Karpas-422 (cell line): Measurements from ENCODE around the gene ASPDH. TPM values are rescaled to one million over a fixed set of nuclear protein-coding genes. Genes with fewer than 3 reads are reported as not detected.

ENCODE experiments used
- DNase-seq: peaks from one replicate; pipeline ENCODE4 v3.0.0-alpha.2; 2015
- H2AFZ ChIP-seq: fragments of 200-600 bp; sonication (generic); 2 replicates; pipeline ENCODE4 v1.6.1; 2014; ENCODE audit warnings: antibody characterized with exemption, low read length, mixed read lengths
- H3K27ac ChIP-seq: fragments of 200-600 bp; sonication (generic); 2 replicates; pipeline ENCODE4 v1.5.1; 2014; ENCODE audit warnings: mild to moderate bottlenecking, low read length, moderate library complexity
- H3K27me3 ChIP-seq: fragments of 200-600 bp; sonication (generic); 2 replicates; pipeline ENCODE4 v1.6.1; 2014; ENCODE audit warnings: low read length, mixed read lengths
- H3K36me3 ChIP-seq: fragments of 200-600 bp; sonication (generic); 2 replicates; pipeline ENCODE4 v1.6.1; 2014; ENCODE audit warnings: low read length, mixed read lengths; ENCODE audit not compliant: insufficient read depth
- H3K4me1 ChIP-seq: fragments of 200-600 bp; sonication (generic); 2 replicates; pipeline ENCODE4 v1.6.1; 2014; ENCODE audit warnings: mild to moderate bottlenecking, low read length, mixed read lengths
- H3K4me2 ChIP-seq: fragments of 200-600 bp; sonication (generic); 2 replicates; pipeline ENCODE4 v1.6.1; 2014; ENCODE audit warnings: low read length, low read depth, mild to moderate bottlenecking; ENCODE audit not compliant: poor library complexity, severe bottlenecking
- H3K4me3 ChIP-seq: fragments of 200-600 bp; sonication (generic); 2 replicates; pipeline ENCODE4 v1.5.1; 2014; ENCODE audit warnings: mild to moderate bottlenecking, antibody characterized with exemption, low read length, mixed read lengths
- H3K79me2 ChIP-seq: fragments of 200-600 bp; sonication (generic); 2 replicates; pipeline ENCODE4 v1.6.1; 2014; ENCODE audit warnings: mild to moderate bottlenecking, low read length, mixed read lengths
- H3K9ac ChIP-seq: fragments of 200-600 bp; sonication (generic); 2 replicates; pipeline ENCODE4 v1.6.0; 2014; ENCODE audit warnings: low read length
- H3K9me2 ChIP-seq: fragments of 200-600 bp; sonication (generic), shearing (Covaris generic); replicated peaks from 2 replicates; pipeline ENCODE4 v1.6.0; 2014; ENCODE audit warnings: mild to moderate bottlenecking, low read length, moderate library complexity; ENCODE audit not compliant: insufficient read depth
- H3K9me3 ChIP-seq: fragments of 300-700, 200-600 bp; sonication (generic); 2 replicates; pipeline ENCODE4 v1.6.1; 2014; ENCODE audit warnings: low read length, mixed read lengths
- H4K20me1 ChIP-seq: fragments of 200-600 bp; sonication (generic); 2 replicates; pipeline ENCODE4 v1.6.1; 2014; ENCODE audit warnings: mild to moderate bottlenecking, antibody characterized with exemption, low read length, low read depth; ENCODE audit not compliant: insufficient read depth
- total RNA-seq: library from RNA; depleted of rRNA; stranded (reverse); fragments of >200 nt; shearing (Covaris generic); gene quantifications from 2 replicates; pipeline ENCODE4 v1.2.3, GENCODE V29; 2014; ENCODE audit warnings: low replicate concordance; rRNA removed

ASPDH gene
- total RNA-seq, 1 experiment from 2014 or later, result not detected

- H3K79me2 ChIP-seq, result no peaks in the 10 kb centered on the region
- H3K4me2 ChIP-seq, result no peak overlapping the region
- H3K36me3 ChIP-seq, result no peaks in the 10 kb centered on the region
- H3K4me1 ChIP-seq, result peaks cover 11% of the 10 kb centered on the region
- no peaks in the 10 kb centered on the region for H3K9me3 ChIP-seq
- DNase-seq, result no peak
- H3K9ac ChIP-seq, result no peak overlapping the region
- no peaks in the 10 kb centered on the region for H3K9me2 ChIP-seq
- no peak overlapping the region for H3K4me3 ChIP-seq
- H3K27ac ChIP-seq, result no peak overlapping the region
- H2AFZ ChIP-seq, result no peak overlapping the region
- H4K20me1 ChIP-seq, result no peaks in the 10 kb centered on the region
- H3K27me3 ChIP-seq, result no peaks in the 10 kb centered on the region
Observed at GRCh38 chr19:50465000-50465399, 48.7 kb downstream of the ASPDH start.

DNA sequence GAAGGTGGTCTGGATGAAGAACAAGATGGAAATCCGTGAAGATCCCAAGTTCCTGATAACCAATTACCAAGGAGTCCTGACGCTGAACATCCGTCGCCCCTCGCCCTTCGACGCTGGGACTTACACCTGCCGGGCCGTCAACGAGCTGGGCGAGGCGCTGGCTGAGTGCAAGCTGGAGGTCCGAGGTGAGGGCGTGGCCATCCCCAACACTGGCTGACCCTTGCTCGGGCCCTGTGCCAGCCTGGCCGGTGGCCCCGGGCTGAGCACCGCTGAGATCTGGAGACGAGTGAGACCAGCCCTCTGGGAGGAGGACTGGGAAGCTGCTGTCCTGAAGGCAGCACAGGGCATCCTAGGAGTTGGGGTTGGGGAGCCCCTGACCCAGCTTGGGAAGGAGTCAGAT lies 49.4 kb downstream of the ASPDH start:
- no peaks in the 10 kb centered on the region for H3K9me3 ChIP-seq
- no peaks in the 10 kb centered on the region for H3K27me3 ChIP-seq
- no peak overlapping the region for H3K4me3 ChIP-seq
- no peaks in the 10 kb centered on the region for H4K20me1 ChIP-seq
- no peak overlapping the region for H3K27ac ChIP-seq
- no peaks in the 10 kb centered on the region for H3K9me2 ChIP-seq
- H2AFZ ChIP-seq, result no peak overlapping the region
- no peaks in the 10 kb centered on the region for H3K79me2 ChIP-seq
- H3K4me2 ChIP-seq, result no peak overlapping the region
- no peaks in the 10 kb centered on the region for H3K36me3 ChIP-seq
- DNase-seq, result no peak
- peaks cover 18% of the 10 kb centered on the region for H3K4me1 ChIP-seq
- H3K9ac ChIP-seq, result no peak overlapping the region

DNA sequence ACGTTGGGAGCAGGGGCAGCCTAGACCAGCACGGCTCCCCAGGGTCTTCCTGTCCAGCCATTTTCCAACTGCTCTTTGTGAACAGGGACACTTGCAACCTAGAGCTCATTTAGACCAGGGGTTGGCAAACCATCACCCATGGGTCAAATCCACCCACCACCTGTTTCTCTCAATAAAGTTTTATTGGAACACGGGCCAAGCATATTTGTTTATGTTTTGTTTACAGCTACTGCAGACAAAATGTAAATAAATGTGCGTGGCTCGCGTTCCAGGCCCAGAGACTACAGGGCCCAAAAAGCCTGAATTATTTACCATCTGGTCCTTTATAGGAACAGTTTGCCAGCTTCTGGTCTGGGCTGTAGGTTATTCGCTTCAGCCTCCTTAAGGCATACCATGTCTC lies 50.7 kb downstream of the ASPDH start:
- DNase-seq, result no peak
- Histone ChIP-seq H3K4me2 (no peak overlapping the region), H3K9me2 (no peaks in the 10 kb centered on the region), H3K27ac (no peak overlapping the region), H3K36me3 (no peaks in the 10 kb centered on the region), H3K4me1 (peaks cover 18% of the 10 kb centered on the region), H2AFZ (no peak overlapping the region), H3K4me3 (no peak overlapping the region), H4K20me1 (no peaks in the 10 kb centered on the region), H3K9me3 (no peaks in the 10 kb centered on the region), H3K27me3 (no peaks in the 10 kb centered on the region), H3K79me2 (no peaks in the 10 kb centered on the region), H3K9ac (no peak overlapping the region)

Other genes with a start within 250 kb of the ASPDH start
- 10.8 and 18.1 TPM in 2 replicates for gene KCNC3, start 184.5 kb downstream of the ASPDH start, total RNA-seq
- gene NAPSA, start 148.3 kb downstream of the ASPDH start, total RNA-seq, result 0.11 and 2.3 TPM in 2 replicates
- 68.2 and 120 TPM in 2 replicates for gene NR1H2, start 137.5 kb downstream of the ASPDH start, total RNA-seq
- gene POLD1, start 129.6 kb downstream of the ASPDH start, total RNA-seq, result 53.4 and 98.8 TPM in 2 replicates
- gene SPIB, start 95.0 kb downstream of the ASPDH start, total RNA-seq, result 221 and 239 TPM in 2 replicates
- gene MYBPC2, start 81.0 kb downstream of the ASPDH start, total RNA-seq, result 23.4 and 48.3 TPM in 2 replicates
- 63.7 and 93.4 TPM in 2 replicates for gene EMC10, start 37.4 kb downstream of the ASPDH start, total RNA-seq
- 1.2 TPM in 1 of 2 replicates, not detected in the other for gene GARIN5A, start 37.1 kb downstream of the ASPDH start, total RNA-seq
- 15.8 and 42.3 TPM in 2 replicates for gene JOSD2, start 2.7 kb downstream of the ASPDH start, total RNA-seq
- not detected in 2 replicates for gene LRRC4B, start 54.5 kb upstream of the ASPDH start, total RNA-seq
- gene SYT3, start 126.0 kb upstream of the ASPDH start, total RNA-seq, result 0.11 TPM in 1 of 2 replicates, not detected in the other
- 1.1 TPM in 1 of 2 replicates, not detected in the other for gene C19orf81, start 135.5 kb upstream of the ASPDH start, total RNA-seq
- not detected in 2 replicates for gene SHANK1, start 205.9 kb upstream of the ASPDH start, total RNA-seq
- 0.47 and 1.6 TPM in 2 replicates for gene CLEC11A, start 209.5 kb upstream of the ASPDH start, total RNA-seq